ENCODE data around the gene ANTXR1.
"Not testable (repeated sequence)": the region's sequence is repeated elsewhere in the genome, so short reads cannot be mapped to it uniquely, and the experiment has no call there.

ANTXR1 gene

DNA sequence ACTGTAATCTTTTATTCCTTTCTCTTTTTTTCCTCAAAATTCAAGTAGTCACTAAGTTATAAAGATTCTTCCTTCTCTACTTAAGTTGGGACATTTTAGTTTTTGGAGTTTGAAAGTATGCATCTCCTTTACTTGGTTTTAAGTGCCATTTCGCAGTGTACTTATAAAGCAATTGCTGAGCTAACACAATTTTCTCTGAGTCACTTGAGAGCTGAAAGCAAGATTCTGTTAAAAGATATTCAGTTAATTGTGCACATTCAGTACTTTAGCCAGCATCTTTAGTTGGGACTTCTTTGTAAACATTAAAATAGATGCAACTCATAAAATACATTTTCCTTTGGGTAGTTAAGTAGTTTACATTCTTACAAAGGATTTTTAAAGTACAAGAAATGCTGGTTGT lies 238.0 kb downstream of the ANTXR1 start:
- H3K4me3 ChIP-seq (ENCODE audit: low read length), result no peak overlapping the region
- TF ChIP-seq ZNF274 (IDR thresholded peaks at IDR 0.05; ENCODE audit: low read depth, low read length), result no peak

DNA sequence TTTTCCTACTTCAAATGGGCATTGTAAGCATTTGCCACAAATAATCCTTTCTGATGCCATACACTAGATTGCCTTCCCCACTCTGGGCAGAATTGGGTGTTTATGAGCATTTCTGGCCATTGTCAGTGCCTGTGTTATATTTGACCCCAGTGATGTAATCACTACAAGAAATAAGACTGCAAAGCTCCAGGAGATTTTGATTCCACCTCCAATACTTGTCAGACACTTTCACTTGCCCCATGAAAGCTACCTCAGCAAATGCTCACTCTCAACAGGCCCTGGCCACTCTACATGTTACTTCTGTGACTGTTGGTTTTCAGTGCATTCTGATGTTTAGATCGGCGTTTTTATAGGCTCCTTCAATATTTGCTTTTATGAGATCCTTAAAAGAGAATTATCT lies 239.0 kb downstream of the ANTXR1 start:
- no peak for TF ChIP-seq ZNF274 (IDR thresholded peaks at IDR 0.05; ENCODE audit: low read depth, low read length)
- no peak overlapping the region for H3K4me3 ChIP-seq (ENCODE audit: low read length)

DNA sequence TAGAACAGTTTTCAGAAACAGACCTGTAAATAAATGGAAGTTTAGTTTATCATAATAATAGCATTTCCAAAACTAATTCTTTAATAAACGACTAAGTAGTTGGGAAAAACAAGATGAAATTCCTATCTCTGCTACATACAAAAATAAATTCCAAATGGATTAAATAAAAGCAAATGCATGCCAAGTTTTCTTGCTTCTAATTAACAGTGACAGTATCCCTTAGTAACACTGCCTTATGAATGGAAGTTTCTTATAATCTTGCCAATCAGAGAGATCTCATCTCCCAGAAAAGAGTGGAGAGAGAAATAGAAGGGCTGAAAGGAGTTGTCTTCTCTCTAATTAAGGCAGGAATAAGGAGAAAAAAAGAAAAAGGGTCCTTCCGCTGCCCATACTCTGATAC lies 240.1 kb downstream of the ANTXR1 start:
- no peak for TF ChIP-seq ZNF274 (IDR thresholded peaks at IDR 0.05; ENCODE audit: low read depth, low read length)
- no peak overlapping the region for H3K4me3 ChIP-seq (ENCODE audit: low read length)

GRCh38 chr2:69253611-69254301 lies 240.8 kb downstream of the ANTXR1 start:
- no peak overlapping the region for H3K4me3 ChIP-seq (ENCODE audit: low read length)
- TF ChIP-seq ZNF274 (IDR thresholded peaks at IDR 0.05; ENCODE audit: low read depth, low read length), result no peak

GRCh38 chr2:69255760-69256159 lies 242.8 kb downstream of the ANTXR1 start:
- no peak overlapping the region for H3K4me3 ChIP-seq (ENCODE audit: low read length)
- no peak for TF ChIP-seq ZNF274 (IDR thresholded peaks at IDR 0.05; ENCODE audit: low read depth, low read length)

- not testable (repeated sequence) for H3K4me3 ChIP-seq (ENCODE audit: low read length)
Measured at GRCh38 chr2:69259994-69260591, 247.1 kb downstream of the ANTXR1 start.

DNA sequence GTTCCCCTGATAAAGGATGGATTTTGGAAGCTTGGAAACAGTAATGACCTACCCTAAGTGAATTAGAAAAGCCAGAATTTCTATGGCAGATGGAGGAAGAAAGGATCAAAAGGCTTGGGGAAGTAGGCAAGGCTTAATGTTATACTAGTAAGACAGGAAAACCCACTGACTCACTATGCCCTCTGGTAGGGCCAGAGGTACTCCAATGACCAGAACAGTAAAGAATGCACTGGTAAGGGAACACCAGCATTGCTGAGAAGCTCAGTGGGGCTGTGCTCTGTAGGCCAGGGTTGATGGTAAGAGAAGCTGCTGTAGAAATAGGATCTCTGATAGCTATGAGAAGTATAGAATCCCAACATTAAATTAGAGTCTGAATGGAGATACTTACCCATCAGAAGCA lies 247.7 kb downstream of the ANTXR1 start:
- no peak for TF ChIP-seq ZNF274 (IDR thresholded peaks at IDR 0.05; ENCODE audit: low read depth, low read length)

DNA sequence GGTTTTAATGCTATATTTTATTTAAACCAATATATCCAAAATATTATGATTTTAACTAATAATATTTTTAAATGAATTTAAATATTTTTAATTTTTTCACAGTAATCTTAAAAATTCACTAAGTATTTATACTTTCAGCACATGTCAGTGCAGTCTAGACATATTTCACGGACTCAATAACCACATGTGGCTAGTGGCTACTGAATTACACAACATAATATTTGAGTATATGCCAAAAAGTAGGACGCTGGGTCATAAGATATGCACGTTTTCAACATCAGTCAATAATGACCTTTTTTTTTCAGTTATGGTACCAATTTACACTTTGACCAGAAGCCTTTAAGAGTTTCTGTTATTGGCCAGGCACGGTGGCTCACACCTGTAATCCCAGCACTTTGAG lies 256.4 kb downstream of the ANTXR1 start:
- H3K4me3 ChIP-seq (ENCODE audit: low read length), result no peak overlapping the region
- TF ChIP-seq ZNF274 (IDR thresholded peaks at IDR 0.05; ENCODE audit: low read depth, low read length), result no peak

More for the DNA sequence above, 247.7 kb downstream of the ANTXR1 start:
- no peak overlapping the region for H3K4me3 ChIP-seq (ENCODE audit: low read length)

GRCh38 chr2:69271831-69272257 lies 258.9 kb downstream of the ANTXR1 start:
- no peak overlapping the region for H3K4me3 ChIP-seq (ENCODE audit: low read length)
- TF ChIP-seq ZNF274 (IDR thresholded peaks at IDR 0.05; ENCODE audit: low read depth, low read length), result no peak

GRCh38 chr2:69272803-69273471 lies 260.0 kb downstream of the ANTXR1 start:
- no peak for TF ChIP-seq ZNF274 (IDR thresholded peaks at IDR 0.05; ENCODE audit: low read depth, low read length)
- H3K4me3 ChIP-seq (ENCODE audit: low read length), result no peak overlapping the region

DNA sequence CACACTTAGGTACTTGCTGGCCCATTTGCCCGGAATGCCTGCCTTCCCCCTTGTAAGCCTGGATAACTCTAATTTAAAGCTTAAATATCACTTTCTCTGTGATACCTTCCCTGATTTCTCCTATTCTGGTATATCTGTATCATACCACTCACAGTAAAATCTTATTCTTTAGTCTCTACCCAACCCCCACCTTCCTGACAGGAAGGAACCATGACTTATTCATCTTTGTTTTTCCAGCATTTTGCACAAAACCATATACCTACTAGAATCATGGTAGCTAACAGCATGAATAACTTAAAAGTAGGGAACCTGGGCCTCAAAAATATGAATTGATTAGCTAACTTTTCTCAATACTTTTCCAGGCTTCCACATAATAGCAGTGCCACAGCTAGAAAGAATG lies 262.5 kb downstream of the ANTXR1 start:
- no peak overlapping the region for H3K4me3 ChIP-seq (ENCODE audit: low read length)
- no peak for TF ChIP-seq ZNF274 (IDR thresholded peaks at IDR 0.05; ENCODE audit: low read depth, low read length)

DNA sequence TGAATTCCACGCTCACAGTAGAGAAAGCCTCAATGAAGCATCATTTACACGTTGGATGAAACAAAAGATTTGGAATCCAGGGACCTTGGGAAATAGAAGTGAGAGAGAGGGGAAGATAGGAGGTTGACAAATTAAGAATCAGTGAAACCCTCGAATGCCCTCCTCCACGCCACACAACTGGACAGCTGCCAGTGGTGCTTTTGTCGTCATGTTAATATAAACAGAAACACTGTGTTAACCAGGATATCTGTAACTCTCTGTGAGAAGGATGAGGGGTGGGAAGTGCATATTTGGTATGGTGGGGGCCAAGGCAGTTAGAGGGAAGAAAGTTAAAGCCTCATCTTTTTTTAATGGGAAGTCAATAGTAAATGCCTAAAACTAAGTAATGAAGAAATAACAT lies 265.4 kb downstream of the ANTXR1 start:
- TF ChIP-seq ZNF274 (IDR thresholded peaks at IDR 0.05; ENCODE audit: low read depth, low read length), result no peak
- H3K4me3 ChIP-seq (ENCODE audit: low read length), result no peak overlapping the region

DNA sequence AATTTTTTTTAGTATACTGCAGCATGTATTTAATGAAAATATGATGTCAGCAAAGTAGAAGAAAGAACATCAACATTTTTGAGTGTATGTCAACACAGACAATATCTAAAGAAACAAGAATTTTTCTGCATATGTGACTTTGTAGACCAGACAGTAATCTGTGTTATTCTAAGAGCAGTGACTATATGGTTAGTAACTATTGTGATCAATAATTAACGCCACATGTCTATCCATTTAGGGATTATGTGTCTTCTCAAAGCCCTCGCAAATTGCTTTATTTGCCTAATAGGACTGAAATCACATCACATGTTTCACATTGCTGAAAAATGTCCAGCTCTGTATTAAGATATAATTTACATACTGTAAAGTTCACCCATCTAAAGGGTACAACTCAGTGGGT lies 266.2 kb downstream of the ANTXR1 start:
- no peak overlapping the region for H3K4me3 ChIP-seq (ENCODE audit: low read length)
- TF ChIP-seq ZNF274 (IDR thresholded peaks at IDR 0.05; ENCODE audit: low read depth, low read length), result no peak

- no peak for TF ChIP-seq ZNF274 (IDR thresholded peaks at IDR 0.05; ENCODE audit: low read depth, low read length)
- no peak overlapping the region for H3K4me3 ChIP-seq (ENCODE audit: low read length)
Measured at GRCh38 chr2:69279931-69280681, 267.1 kb downstream of the ANTXR1 start.
